H1 (cell line): ENCODE measurements around the gene SGK1. TPM values are rescaled to one million over a fixed set of nuclear protein-coding genes. Genes with fewer than 3 reads are reported as not detected.

Experiments used
- polyA plus RNA-seq, 7 experiments: library from polyadenylated mRNA; depleted of rRNA in 3 of 7; stranded (reverse) in 5 of 7; unstranded in 2 of 7; fragments of >200 nt in 5 of 7; fragments of 200-250 nt in 2 of 7; gene quantifications; 1 replicate in 5 of 7; 2 replicates in 1 of 7; 4 replicates in 1 of 7; pipeline versions ENCODE4 v1.2.1 to v1.2.3, GENCODE V29; 2011 to 2013; ENCODE audit warnings: missing spikeins in 2 of 7, mixed read lengths in 2 of 7
- small RNA-seq: library from polyadenylated mRNA; stranded (forward); fragments of <200 nt; extraction: miRNeasy Mini kit (QIAGEN cat#:217004); gene quantifications from one replicate; pipeline ENCODE3, GENCODE V24; 2013; ENCODE audit not compliant: insufficient read depth
- total RNA-seq: library from RNA; stranded (reverse); fragmentation: NEBNext Ultra II Directional; extraction: Animal tissue kit (Norgen Biotek cat#: 25700); gene quantifications from 2 replicates; pipeline ENCODE4 v1.2.1, GENCODE V29; 2021

The SGK1 gene
- total and polyA plus RNA-seq, 2 of the 8 experiments (the other 6 are each of a cell fraction or from before 2014, with no cell fraction given), result 14.5 to 18.4 TPM

Small RNAs within 50 kb of the gene (small RNA-seq; reads per million reads assigned to genes)
- gene RF00019 (not detected), gene RN7SL408P (not detected), gene RNA5SP218 (583 reads per million, percentile 99 among the genes with 10 or more reads in this experiment), gene RPS29P32 (not detected)
